Tibial artery (tissue), 4 donors: Measurements from ENCODE around the gene KRT1.
"Not testable (repeated sequence)": the region's sequence is repeated elsewhere in the genome, so short reads cannot be mapped to it uniquely, and the experiment has no call there.

ENCODE experiments used
- DNase-seq, 2 donors: peaks; one replicate each; pipeline ENCODE4 v3.0.0-alpha.2; 2019
- H3K27ac ChIP-seq, 2 donors: fragments of 200-600 bp; sonication (generic) in 1 of 2; 1 replicate in 1 of 2; 2 replicates in 1 of 2; pipeline ENCODE4 v1.5.1; 2018 to 2019; ENCODE audit warnings: mild to moderate bottlenecking in 1 of 2
- H3K27me3 ChIP-seq, 2 donors: fragments of 200-600 bp; sonication (generic) in 1 of 2; one replicate each; pipeline versions ENCODE4 v1.5.1 to v1.6.0; 2016 to 2019
- H3K36me3 ChIP-seq, 3 donors: fragments of 200-600 bp; sonication (generic) in 2 of 3; one replicate each; pipeline ENCODE4 v1.5.1; 2016 to 2019; ENCODE audit warnings: mild to moderate bottlenecking in 2 of 3
- H3K4me1 ChIP-seq, 4 donors: fragments of 200-600 bp; sonication (generic) in 2 of 4; 1 replicate in 3 of 4; 2 replicates in 1 of 4; pipeline ENCODE4 v1.5.1; 2016 to 2019
- H3K4me3 ChIP-seq, 2 donors: fragments of 200-600 bp; sonication (generic) in 1 of 2; 1 replicate in 1 of 2; 2 replicates in 1 of 2; pipeline ENCODE4 v1.5.1; 2018 to 2019; ENCODE audit warnings: mild to moderate bottlenecking in 2 of 2
- H3K9me3 ChIP-seq, 3 donors: fragments of 200-600 bp; sonication (generic) in 1 of 3; one replicate each; pipeline ENCODE4 v1.5.1; 2016 to 2019
- CTCF ChIP-seq, 2 experiments: fragments of 200-600 bp in 1 of 2; fragments of 450-650 bp in 1 of 2; IDR thresholded peaks; one replicate each; pipeline ENCODE4 v1.5.1; 2017 to 2019; ENCODE audit warnings: antibody characterized with exemption in 2 of 2, mild to moderate bottlenecking in 1 of 2, moderate library complexity in 1 of 2
- intact Hi-C: fragments of 100-400 bp; cut with DNase I; formaldehyde crosslinking; loops from one replicate; pipeline ENCODE4 v1.15.0; 2023; ENCODE audit warnings: low total_unique reads

The KRT1 gene

GRCh38 chr12:52714887-52715281, 34.7 kb upstream of the KRT1 start:
- intact Hi-C loops = no loop called here
- peaks cover 0 to 50% of the 10 kb centered on the region in 2 donors for H3K27me3 ChIP-seq
- H3K36me3 ChIP-seq = no peaks in the 10 kb centered on the region
- no peak for TF ChIP-seq CTCF (IDR thresholded peaks at IDR 0.05)
- H3K27ac ChIP-seq = no peak overlapping the region
- peaks cover 0 to 10% (median 4%) of the 10 kb centered on the region in 4 donors for H3K4me1 ChIP-seq
- H3K9me3 ChIP-seq = no peaks in the 10 kb centered on the region
- DNase-seq = no peak
- no peak overlapping the region for H3K4me3 ChIP-seq

GRCh38 chr12:52713960-52714886, 34.0 kb upstream of the KRT1 start:
- Histone ChIP-seq H3K27ac (no peak overlapping the region), H3K4me1 (peaks cover 0 to 10% (median 4%) of the 10 kb centered on the region in 4 donors), H3K27me3 (peaks cover 0 to 50% of the 10 kb centered on the region in 2 donors), H3K36me3 (no peaks in the 10 kb centered on the region), H3K9me3 (no peaks in the 10 kb centered on the region), H3K4me3 (no peak overlapping the region)
- TF ChIP-seq CTCF (IDR thresholded peaks at IDR 0.05) = no peak
- intact Hi-C loops = no loop called here
- no peak for DNase-seq

- H3K36me3 ChIP-seq, H3K4me3 ChIP-seq, H3K9me3 ChIP-seq, DNase-seq, H3K27ac ChIP-seq, intact Hi-C loops, H3K4me1 ChIP-seq: not testable (repeated sequence)
- peaks cover 0 to 45% of the 10 kb centered on the region in 2 donors for H3K27me3 ChIP-seq
Observed at GRCh38 chr12:52712122-52712521, 31.9 kb upstream of the KRT1 start.

GRCh38 chr12:52710730-52711129, 30.5 kb upstream of the KRT1 start:
- H3K4me3 ChIP-seq = no peak overlapping the region
- no peaks in the 10 kb centered on the region for H3K9me3 ChIP-seq
- H3K4me1 ChIP-seq = peaks cover 0 to 10% (median 4%) of the 10 kb centered on the region in 4 donors
- H3K27ac ChIP-seq = no peak overlapping the region
- no peak for TF ChIP-seq CTCF (IDR thresholded peaks at IDR 0.05)
- no peak for DNase-seq
- H3K36me3 ChIP-seq = no peaks in the 10 kb centered on the region
- intact Hi-C loops = no loop called here
- peaks cover 0 to 42% of the 10 kb centered on the region in 2 donors for H3K27me3 ChIP-seq

GRCh38 chr12:52708010-52708409, 27.8 kb upstream of the KRT1 start:
- Histone ChIP-seq H3K4me1 (no peaks in the 10 kb centered on the region), H3K4me3 (no peak overlapping the region), H3K9me3 (no peaks in the 10 kb centered on the region), H3K36me3 (no peaks in the 10 kb centered on the region), H3K27me3 (peaks cover 0 to 20% of the 10 kb centered on the region in 2 donors), H3K27ac (no peak overlapping the region)
- intact Hi-C loops = no loop called here
- no peak for DNase-seq
- no peak for TF ChIP-seq CTCF (IDR thresholded peaks at IDR 0.05)

- Histone ChIP-seq H3K9me3 (no peaks in the 10 kb centered on the region), H3K27ac (no peak overlapping the region), H3K4me3 (no peak overlapping the region), H3K4me1 (no peaks in the 10 kb centered on the region), H3K27me3 (peaks cover 0 to 39% of the 10 kb centered on the region in 2 donors), H3K36me3 (no peaks in the 10 kb centered on the region)
- no peak for DNase-seq
- intact Hi-C loops = no loop called here
- TF ChIP-seq CTCF (IDR thresholded peaks at IDR 0.05) = no peak
Observed at GRCh38 chr12:52704464-52704863, 24.3 kb upstream of the KRT1 start.
